GM20431 (cell line): Measurements from ENCODE around the gene MARCHF3.
"Not testable (repeated sequence)": the region's sequence is repeated elsewhere in the genome, so short reads cannot be mapped to it uniquely, and the experiment has no call there.

ENCODE experiments used
- in situ Hi-C: fragments of 300-500 bp; cut with MseI, MboI; formaldehyde crosslinking; loops from one replicate; pipeline ENCODE4 v1.15.0; 2020; ENCODE audit warnings: low sequenced_read_pairs; ENCODE audit not compliant: unreplicated experiment

The MARCHF3 gene

DNA sequence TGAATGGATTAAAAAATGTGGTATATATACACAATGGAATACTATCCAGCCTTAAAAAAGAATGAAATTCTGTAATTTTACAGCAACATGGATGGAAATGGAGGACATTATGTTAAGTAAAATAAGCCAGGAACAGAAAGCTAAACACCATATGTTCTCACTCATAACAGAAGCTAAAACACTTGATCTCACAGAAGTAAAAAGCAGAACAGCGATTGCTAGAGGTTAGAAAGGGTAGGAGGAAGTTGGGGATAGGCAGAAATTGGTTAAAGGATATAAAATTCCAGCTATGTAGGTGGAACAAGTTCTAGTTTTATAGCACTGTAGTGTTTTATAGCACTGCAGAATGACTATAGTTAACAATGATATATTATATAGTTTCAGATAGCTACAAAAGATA lies 15.8 kb downstream of the MARCHF3 start:
- in situ Hi-C loops = no loop called here

DNA sequence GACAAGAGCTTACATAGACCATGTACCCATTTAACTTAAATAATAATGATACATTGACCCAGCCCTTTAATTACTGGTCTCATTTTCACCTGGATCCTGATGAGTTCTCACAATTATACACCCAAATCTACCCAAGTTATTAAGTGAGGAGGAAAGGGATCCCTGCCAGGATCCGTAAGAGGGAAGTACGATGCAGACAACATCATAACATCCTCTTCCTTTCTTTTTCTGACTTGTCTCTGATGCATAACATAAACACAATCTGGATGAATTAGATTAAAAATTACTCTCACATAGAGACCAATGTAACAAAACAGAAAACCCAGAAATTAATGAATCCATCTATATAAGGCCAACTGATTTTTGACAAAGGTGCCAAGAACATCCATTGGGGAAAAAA lies 17.0 kb downstream of the MARCHF3 start:
- in situ Hi-C loops = no loop called here

DNA sequence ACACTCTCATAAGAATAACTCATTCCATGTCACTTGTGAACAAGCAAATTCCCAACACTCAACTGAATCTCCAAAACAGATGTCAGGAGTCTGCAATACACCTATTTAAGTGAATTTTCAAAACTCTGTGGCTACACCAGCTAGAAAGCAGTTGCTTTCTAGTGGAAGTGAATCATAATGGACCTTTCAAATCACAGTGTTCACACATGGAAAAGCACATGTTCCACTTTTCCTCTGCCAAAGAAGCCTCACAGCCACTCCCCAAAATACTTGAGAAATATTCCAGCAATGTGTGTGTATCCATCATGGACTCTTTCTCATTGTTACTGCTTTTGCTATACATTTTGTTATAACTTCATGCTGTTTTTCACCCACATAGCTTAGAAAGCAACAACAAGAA lies 17.4 kb downstream of the MARCHF3 start:
- in situ Hi-C loops = no loop called here

DNA sequence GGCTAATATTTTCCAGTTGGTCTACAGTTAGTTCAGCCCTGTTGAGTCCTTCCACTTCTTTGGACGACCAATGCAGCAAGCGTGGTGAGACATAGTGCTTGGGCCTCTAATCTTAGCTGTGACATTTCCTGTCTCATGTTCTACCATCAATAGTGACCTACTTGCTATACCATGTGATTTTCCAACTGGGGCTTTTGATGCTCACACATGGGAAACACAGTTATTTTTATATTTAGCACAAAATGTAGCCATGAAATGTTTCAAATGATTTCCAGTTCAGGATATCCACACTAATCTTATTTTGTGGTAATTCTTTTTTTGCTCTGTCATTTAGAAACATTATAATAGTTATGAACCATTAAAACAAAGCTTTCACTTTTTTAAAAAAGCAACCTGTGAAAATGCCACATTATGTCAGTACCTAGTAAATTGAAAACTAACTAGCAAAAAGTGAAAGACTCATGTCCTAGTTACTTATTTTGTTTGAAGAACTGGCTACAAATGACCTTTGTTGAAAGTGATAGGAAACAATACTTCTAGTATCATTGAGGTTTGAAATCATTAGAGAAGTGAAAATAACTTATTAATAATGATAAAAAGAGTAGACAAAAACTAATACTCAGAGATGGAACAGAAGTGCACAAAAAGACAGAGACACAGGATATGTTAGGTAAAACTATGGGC lies 18.3 kb downstream of the MARCHF3 start:
- in situ Hi-C loops = no loop called here

DNA sequence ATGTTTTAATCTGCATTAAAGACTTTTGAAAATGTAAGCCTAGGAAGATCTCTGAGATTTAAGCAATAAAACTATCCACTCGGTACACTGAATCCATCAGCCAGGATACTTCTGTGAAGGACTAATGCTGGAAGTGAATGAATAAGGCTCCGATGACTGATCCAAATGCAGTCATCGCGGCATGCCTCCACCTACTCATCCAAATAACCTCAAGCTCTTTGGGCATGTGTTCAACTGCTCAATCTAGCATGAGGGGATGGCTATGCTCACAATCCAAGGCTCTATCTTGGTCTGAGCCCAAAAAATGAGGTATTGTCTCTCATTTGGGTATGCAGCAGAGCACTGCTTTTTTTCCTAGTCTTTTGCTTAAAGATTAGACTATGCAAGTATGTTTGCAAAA lies 19.2 kb downstream of the MARCHF3 start:
- in situ Hi-C loops = no loop called here

DNA sequence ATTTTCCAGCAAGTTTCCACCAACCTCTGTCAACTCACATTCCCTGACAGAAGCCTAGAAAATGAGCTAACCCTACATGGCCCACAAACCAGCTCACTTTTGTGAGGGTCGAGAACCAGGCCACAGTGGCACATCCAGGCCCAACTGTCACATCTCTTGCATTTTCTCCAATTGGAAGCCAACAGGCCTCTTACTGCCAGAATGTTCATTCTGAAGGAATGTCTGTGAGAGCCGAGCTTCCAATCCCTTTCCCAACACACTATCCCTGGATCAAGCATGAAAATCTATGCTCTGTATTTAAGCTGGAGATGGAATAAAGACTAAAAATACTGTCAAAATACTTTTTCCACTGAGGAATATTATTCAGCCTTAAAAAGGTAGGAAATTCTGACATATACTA lies 20.0 kb downstream of the MARCHF3 start:
- in situ Hi-C loops = no loop called here

DNA sequence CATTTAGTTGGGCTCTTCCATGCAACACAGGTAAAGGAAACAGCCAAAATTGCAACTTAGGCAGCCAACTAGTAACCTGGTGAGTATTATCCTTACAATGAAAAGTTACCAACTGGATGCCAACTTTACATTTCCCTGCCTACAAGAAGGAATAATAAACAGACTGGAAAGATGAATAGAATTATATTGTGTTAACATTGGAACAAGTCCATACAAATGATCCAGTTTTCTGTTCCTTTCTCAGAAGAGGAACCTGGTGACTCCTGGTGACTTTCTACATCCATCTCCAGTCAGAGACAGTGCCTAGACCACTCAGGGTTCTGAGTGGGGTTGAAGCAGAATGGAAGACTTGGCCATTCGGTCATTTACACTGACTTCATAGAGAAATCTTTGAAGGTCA lies 20.6 kb downstream of the MARCHF3 start:
- in situ Hi-C loops = no loop called here

DNA sequence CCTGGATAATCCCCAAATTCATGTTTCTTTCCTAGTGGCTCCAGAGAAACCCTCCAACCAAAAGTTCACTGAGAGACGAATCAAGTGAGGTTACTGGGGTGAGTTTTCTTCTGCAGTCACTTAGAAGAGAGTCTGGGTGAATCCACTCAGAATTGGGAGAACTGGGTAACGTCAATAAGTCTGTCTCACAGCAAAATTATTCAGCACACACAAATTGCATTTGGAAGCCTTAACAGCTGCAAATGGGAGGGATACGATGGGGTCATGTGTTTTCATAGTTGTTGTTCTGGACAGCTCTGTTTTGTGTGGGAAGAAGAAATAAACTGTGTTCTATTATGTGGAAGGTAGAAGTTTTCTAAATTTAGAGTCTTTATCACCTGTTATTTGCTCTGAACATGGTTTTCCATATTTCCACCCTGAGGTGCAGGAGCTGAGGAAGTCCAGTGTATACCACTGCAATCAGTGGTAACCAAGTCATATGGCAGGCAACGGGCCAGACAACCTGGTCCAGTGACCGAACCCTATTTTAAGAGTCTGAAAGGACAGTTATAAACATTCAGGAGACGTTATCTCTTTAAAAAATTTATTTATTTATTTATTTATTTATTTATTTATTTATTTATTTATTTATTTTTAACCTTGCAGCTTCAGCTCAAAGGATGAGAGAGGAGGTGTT lies 21.9 kb downstream of the MARCHF3 start:
- in situ Hi-C loops = no loop called here

DNA sequence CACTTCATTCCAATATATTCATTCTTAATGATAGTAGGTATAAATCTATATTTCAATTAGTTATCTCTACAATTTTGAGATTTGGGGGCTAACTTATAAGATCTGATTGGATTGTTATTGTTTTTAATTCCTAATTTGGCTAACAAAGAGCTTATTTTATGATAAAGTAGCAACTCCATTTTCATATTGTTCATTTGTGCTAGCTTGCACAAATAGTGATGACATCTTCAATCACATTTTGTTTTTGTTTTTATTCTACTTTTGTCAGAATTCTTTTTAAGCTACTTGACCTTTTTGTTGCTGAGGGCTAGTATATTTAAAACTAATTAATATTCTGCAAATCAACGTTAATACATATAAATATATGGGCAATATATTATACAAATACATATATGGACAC lies 22.8 kb downstream of the MARCHF3 start:
- in situ Hi-C loops = no loop called here

DNA sequence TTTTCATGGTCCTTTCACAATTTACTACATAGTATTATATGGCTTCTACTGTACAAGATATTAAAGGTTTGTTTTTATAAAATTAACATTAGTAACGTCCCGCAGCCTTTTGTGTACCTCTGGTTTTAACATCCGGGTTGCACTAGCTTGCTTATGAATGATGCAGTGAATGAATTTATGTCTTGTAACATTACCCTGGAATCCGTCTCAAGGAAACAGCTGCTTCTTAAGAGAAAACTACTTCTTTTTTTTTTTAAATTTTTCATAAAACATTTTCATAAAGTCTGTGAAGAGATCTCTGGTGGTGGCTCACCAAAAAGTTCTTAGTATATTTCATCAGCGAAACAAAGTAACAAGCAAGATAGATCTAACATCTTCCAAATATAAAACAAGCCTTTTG lies 23.6 kb downstream of the MARCHF3 start:
- in situ Hi-C loops = no loop called here

DNA sequence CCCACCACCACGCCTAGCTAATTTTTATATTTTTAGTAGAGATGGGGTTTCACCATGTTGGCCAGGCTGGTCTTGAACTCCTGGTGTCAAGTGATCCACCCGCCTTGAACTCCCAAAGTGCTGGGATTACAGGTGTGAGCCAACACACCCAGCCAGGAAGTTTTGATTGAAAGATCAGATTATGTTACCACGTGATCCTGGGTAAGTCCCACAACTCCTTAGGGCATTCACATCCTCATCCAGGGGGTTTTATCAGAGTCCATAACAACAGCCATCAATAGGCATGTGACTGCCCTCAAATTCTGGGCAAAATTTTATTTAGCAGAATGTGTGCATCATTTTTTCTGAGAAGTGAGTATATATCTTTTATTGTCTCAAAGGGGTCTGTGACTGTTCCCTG lies 25.1 kb downstream of the MARCHF3 start:
- in situ Hi-C loops = not testable (repeated sequence)

DNA sequence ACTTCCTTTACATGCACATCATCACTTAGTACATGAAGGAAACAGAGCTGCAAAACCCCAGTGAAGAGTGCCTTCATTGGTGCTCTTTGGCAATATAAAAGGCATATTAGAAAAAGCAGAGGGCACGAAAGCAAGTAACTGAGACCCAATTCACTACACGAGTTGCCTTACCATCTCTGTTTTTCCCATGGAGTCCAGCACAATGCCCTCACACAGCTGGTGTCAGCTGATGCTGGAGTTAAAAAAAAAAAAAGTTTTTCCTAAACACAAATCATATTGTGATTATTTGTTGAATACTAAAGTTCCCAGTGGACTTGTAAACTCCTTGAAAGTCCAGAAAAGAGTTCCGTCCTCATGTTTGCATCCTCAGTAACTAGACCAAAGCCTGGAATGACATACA lies 25.6 kb downstream of the MARCHF3 start:
- in situ Hi-C loops = no loop called here

DNA sequence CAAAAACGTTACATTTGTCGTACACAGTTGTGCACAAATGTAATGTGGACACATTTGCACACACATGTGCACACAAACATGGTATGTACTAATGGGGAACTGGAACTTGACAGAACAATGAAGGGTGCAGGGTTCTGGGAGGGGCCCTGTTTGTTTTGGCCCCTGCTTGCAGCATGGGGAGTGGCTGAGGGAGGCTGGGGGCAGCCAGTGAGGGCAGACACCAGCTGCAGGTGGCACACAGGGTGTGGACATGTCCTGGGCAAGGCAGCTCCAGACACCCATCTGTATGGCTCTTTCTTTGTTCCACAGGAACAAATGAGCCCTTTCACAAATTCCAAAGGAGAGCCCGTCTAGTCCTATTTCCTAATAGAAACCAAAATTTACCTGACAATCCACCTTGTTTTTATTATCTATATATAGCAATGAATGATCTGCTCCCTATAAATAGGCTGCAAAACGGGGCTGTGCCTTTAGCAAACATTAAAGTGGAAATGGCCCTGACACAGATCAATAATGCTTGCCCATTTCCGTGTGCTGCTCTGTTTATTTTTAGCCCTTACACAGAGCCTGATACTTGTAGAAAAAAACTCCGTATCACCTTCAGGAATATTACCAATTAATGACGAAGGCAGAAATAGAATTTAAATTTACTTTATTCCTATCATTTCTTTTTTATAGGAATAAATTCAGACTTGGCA lies 26.4 kb downstream of the MARCHF3 start:
- in situ Hi-C loops = no loop called here

DNA sequence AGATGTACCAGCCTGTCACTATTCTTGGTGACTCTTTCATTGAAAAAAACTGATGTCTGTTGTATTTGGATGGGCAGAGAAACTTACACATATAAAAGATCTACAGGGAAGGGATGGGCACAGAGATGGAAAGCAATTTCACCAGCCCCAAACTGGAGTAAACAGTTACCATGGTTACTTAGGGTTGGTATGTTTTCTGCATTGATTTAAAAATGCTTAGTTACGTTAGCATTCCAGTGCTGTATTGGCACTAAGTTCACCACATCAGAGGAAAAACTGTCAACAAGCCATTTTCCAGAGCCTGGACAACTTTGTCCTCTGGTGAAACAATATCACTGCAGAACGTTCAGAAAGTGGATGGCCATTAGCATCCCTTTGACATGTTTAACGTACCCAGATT lies 28.0 kb downstream of the MARCHF3 start:
- in situ Hi-C loops = no loop called here

DNA sequence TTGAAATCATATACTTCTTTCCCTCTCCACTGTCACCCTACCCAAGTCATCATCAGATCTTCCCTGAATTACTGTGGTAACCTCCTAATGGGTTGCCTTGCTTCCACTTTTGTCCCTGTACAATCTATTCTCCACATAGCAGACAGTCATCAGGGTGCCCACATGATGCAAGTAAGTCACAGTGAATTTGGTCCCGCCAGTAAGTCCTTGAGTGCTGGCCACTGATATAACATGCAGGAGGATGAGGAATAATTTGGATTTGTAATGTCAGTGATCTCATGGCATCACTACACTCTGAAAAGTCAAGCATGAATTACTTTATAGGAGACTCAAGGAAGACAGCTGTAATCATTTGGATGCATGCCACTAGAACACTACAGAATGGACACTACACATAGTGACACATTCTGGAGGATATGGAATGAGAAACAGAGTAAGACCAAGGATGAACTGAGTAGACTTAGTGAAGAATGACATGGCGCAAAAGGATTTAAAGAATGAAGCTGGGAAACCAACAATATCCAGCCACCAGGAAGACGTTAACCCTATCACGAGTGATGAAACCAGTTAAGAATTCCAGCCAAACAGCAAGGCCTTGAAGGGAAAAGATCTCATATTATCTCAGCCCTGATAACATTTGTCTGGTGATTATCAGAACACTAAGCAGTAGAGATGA lies 28.6 kb downstream of the MARCHF3 start:
- in situ Hi-C loops = no loop called here

DNA sequence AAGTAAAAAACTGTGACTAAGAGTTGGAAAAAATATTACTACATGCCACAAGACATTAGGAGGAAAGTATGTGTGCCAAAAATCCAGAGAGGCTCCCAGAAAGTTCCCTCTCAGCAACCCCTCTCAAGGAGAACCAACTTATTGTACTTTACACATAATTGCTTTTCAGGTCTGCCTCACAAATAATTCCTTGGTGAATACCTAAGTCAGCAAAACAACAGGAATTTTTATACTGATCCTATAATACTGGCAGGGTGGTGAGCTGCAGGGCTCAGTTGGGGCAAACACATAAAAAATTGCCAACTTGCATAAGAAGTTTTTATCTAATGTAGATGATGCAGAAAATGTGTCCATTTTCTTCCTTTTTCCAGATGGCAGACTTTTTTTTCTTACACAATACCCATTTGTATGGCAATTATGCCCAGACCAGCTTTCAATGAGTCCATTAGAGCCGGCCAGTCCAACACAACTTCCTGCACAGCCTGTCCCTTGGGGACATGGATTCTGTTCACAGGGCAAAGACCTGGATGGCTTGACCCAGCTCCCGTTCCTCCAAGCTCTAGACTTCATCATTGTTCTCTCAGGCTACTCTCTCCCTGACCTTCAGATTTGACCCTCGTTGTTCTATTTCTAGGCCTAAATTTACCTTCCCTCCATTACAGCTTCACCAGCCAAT lies 31.3 kb downstream of the MARCHF3 start:
- in situ Hi-C loops = no loop called here

DNA sequence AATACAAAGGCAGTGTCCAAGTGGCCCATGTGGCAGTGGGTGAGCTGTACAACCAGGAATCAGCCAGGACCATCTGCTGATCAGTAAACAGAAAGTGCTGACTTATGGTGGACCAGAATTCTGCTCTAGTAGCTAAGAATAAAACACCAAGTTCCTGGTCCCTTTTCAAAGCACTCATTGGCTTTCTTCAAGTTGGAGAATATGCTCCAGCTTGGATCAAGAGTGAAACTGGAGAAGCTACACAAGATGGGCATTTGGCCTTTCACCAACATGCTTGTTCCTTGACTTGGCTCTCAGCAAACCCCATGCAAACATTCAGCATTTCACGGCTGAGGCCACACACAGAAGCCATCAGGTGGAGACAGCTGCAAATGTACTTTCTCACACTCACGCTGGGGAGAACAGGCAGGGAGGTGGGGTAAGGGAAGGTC lies 32.1 kb downstream of the MARCHF3 start:
- in situ Hi-C loops = no loop called here

DNA sequence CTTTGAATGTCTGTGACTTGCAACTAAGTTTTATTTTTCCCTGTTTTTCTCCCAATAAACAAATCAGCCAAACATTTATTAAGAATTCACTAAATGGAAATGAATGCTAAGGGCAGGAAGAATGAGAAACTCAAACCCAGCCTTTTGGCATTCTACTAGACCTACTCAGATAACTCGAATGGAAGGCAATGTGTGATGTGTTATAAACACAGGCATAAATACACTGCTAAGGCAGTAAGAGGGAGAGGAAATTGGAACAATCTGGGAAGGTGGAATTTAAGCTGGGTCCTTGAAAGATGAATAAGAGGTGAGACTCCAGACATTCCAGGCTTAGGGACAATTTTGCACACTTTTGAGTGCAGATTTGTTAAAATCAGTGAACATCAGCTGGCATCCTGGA lies 34.7 kb downstream of the MARCHF3 start:
- in situ Hi-C loops = no loop called here

DNA sequence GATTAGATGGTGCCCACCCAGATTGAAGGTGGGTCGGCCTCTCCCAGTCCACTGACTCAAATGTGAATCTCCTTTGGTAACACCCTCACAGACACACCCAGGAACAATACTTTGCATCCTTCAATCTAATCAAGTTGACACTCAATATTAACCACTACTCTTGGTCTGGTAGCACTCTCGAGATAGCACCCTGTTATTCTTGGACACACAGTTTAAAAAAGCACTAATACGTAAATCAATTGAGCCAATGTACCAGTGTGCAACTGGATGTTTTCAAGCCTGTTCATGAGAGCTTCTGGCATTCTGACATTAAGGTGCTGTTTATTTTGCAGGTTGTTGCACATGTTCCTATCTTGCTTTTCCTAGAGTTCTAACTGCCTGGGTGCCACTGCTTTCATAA lies 35.3 kb downstream of the MARCHF3 start:
- in situ Hi-C loops = no loop called here

DNA sequence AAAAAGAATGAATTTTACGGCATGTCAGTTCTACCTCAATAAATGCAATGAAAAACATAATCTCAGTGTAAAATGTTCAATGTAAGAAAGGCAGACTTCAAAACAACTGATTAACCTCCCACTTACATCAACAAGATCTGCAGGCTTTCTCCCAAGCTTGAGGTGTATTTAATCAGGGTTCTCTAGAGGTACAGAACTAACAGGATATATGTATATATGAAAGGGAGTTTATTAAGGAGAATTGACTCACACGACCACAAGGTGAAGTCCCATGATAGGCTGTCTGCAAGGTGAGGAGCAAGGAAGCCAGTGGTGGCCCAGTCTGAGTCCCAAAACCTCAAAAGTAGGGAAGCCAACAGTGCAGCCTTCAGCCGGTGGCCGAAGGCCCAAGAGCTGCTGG lies 35.9 kb downstream of the MARCHF3 start:
- in situ Hi-C loops = no loop called here
